Endothelial cell of hepatic sinusoid (primary cell): ENCODE results near the gene FTCD.
"Not testable (repeated sequence)": the region's sequence is repeated elsewhere in the genome, so short reads cannot be mapped to it uniquely, and the experiment has no call there.

Experiments
- in situ Hi-C: cut with HindIII; loops from 2 replicates; pipeline ENCODE4 v1.10.0; 2017; ENCODE audit warnings: low sequenced_read_pairs

FTCD gene

DNA sequence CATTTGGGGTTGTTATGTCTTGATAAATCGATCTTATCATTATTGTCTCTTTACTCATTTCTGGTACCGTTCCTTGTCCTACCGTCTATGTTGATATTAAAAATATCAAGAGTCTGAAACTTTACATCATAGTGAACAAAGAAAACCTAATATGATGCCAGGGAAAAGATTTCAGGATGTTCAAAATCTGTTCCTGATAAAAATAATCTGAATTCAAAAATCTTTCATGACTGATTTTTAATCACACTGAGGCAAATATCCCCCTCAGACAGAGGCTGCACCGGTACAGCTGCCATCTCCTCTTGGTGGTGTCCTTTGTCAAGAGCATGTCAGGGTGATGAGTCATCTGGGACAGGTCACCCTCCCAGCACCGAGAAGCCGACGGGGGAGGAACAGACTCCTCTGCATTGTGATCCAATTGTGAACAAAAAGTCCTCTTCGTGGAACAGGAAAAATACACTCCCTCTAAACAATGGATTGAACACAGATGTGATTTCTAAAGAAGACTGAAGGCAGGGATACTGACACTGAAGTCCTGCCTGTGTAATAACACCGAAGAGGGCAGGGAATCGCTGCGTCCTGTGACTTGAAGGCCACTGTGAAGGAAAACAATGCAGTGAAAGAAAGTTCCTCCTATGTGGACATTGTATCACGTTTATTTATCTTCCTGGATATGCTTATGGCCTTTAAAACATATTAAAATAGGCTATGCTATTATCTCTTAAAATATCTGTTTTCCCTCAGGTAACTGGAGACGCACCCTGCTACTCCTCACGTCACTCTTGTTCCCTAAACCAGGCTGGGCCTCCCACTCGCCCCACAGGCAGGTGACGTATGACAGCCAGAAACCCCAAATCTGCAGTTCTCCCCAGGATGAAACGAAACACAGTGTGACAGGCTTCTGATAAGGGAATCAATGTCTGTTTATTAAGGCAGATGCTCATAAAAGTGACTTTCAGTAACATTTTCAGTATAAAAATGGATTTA lies 33.1 kb upstream of the FTCD start:
- in situ Hi-C loops, result no loop called here

DNA sequence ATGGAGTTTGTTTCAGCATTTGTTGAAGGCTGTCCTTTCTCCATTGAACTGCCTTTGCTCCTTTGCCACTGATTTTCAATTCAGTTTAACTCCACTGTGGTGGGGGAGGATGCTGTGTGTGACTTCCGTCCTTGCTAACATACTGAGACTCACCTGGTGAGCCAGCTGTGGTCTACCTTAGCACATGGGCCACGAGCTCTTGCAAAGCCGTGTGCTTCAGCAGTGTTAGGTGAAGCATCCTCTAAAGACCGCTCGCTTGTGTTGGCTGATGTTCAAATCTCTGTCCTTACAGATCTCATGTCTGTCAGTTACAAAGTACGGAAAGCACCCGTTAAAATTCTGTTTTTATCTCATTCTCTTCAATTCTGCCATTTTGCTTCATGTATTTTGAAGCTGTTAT lies 32.4 kb upstream of the FTCD start:
- in situ Hi-C loops, result no loop called here

DNA sequence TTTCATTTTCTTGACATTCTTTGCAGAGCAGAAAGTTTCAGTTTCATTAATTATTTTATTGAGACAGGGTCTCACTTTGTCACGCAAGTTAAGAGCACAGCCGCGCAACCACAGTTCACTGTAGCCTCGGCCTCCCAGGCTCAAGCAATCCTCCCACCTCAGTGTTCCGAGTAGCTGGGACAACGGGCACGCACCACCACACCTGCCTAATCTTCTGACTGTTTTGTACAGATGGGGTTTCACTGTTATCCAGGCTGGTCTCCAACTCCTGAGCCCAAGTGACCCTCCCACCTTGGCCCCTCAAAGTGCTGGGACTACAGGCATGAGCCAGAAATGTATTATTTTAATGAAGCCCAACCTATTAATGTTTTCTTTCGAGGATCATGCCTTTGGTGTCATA lies 31.9 kb upstream of the FTCD start:
- in situ Hi-C loops, result no loop called here

GRCh38 chr21:46185716-46186115 lies 30.3 kb upstream of the FTCD start:
- in situ Hi-C loops, result no loop called here

GRCh38 chr21:46184625-46185555 lies 29.5 kb upstream of the FTCD start:
- in situ Hi-C loops, result no loop called here

- in situ Hi-C loops, result no loop called here
These were observed 28.7 kb upstream of the FTCD start, which contains the start of gene SPATC1L for GRCh38 chr21:46183910-46184624. Gene SPATC1L, minus strand, starts transcription at chr21:46184459. Its CDS starts 1,643 bp downstream, at chr21:46182816.

DNA sequence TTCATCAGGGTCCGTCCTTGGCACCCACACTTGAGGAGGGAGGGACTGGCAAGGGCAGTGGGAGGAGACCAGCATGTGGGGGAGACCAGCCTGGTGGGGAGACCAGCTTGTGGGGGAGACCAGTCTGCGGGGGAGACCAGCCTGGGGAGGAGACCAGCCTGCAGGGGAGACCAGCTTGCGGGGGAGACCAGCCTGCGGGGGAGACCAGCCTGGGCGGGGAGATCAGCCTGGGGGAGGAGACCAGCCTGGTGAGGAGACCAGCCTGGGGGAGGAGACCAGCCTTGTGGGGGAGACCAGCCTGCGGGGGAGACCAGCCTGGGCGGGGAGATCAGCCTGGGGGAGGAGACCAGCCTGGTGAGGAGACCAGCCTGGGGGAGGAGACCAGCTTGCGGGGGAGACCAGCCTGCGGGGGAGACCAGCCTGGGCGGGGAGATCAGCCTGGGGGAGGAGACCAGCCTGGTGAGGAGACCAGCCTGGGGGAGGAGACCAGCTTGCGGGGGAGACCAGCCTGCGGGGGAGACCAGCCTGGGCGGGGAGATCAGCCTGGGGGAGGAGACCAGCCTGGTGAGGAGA lies 28.0 kb upstream of the FTCD start:
- in situ Hi-C loops, result not testable (repeated sequence)

- in situ Hi-C loops, result no loop called here
These were observed 27.4 kb upstream of the FTCD start for GRCh38 chr21:46182548-46183336.

- in situ Hi-C loops, result no loop called here
These were observed 26.7 kb upstream of the FTCD start for GRCh38 chr21:46181953-46182547.

DNA sequence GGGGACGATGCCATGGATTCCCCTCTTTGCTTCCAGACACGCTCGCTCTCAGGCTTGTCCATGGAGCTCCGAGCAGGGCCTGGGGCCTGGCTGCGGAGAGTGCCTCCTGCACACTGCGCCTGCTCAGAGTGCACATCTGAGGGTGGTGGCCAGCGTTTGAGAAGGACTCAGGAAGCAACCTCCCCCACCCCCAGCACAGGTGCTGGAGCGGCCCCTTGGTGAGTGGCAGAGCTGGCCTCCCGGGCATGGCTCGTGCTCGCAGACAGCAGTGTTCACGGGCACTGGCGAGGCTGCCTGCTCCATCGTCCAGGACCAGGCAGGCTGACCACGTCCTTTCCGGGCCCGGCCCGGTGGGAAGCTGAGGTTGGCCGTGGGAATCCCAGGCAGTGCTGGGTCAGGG lies 26.1 kb upstream of the FTCD start:
- in situ Hi-C loops, result no loop called here

GRCh38 chr21:46180778-46181391 lies 25.5 kb upstream of the FTCD start:
- in situ Hi-C loops, result no loop called here

GRCh38 chr21:46180079-46180722 lies 24.8 kb upstream of the FTCD start:
- in situ Hi-C loops, result no loop called here

DNA sequence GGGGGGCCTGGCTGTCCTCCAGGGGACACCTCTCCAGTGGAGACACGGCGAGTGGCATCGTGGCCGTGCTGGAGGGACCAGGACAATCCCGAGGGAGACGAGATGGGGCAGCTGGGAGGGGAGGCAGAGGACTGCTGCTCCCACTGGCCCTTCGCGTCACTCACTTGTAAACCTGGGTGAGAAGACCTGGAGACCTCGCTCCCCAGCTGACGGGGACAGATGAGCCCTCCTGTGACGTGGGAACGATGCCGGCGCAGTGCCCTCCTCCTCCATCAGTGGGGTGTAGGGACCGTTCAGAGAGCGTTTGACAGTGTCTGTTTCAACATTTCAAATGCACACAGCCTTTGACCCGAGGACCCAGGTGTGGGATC lies 24.3 kb upstream of the FTCD start:
- in situ Hi-C loops, result no loop called here

- in situ Hi-C loops, result no loop called here
These were observed 23.6 kb upstream of the FTCD start for GRCh38 chr21:46178961-46179360.

- in situ Hi-C loops, result not testable (repeated sequence)
These were observed 21.2 kb upstream of the FTCD start for GRCh38 chr21:46176443-46177129.

DNA sequence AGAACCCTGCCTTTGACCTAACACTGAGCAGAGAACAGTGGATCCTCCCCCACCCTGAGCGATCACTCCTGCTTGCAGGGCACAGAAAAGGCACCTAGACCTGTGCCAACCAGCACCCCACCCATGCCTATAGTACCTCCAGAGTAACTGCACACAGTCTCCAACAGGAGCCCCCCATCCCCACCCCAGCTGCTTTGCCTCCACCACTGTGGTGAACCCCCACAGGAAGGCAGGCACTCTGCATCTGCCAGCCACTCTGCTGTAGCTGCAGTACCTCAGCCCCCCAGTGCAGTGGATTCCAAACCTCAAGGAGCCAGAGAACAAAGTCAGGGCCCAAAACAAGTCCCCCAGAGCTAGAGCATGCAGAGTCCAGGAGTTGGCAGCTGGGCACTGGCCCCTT lies 18.2 kb upstream of the FTCD start:
- in situ Hi-C loops, result no loop called here

DNA sequence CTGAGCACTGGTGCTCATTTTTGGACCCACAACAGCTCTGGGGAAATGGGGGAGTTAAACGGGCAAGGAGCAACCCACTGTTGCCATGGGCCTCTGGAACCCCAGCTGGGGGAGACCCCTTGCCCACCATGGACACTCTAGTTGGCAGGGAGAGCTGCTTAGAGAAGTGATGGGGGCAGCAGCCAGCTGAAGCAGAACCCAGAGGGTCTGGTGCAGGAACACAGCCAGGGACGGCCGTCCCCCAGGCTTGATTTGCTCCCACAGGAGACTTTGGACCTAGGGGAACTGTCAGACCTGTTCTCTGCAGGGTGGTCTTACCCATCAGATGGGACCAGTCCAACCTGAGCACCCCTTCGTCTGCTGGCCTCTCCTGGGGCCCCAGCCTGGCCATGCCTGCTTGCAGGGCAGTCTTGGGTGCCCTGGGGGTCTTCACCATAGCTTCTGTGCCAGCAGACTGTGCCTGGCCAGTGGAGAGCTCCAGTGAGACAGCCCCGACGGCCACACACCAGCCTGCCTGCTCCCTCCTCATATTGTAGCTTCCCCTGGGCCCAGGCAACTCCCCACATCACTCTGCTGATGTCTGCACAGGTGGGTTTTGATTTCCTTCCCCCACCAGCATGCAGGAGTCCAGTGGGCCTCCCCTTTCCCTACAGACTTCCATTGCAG lies 17.6 kb upstream of the FTCD start:
- in situ Hi-C loops, result no loop called here
